Stimulated activated CD4-positive, alpha-beta T cell treated with anti-CD3 and anti-CD28 coated beads, Interleukin-15, amount 100 ng/mL, for 48 hours (primary cell): ENCODE data around the gene TMCC3.
"Not testable (repeated sequence)": the region's sequence is repeated elsewhere in the genome, so short reads cannot be mapped to it uniquely, and the experiment has no call there.

Experiments used
- DNase-seq, 2 donors: peaks; one replicate each; pipeline ENCODE4 v3.0.0-alpha.2; 2020; ENCODE audit warnings: low read depth in 2 of 2

Gene TMCC3

GRCh38 chr12:94566345-94566744 lies 84.0 kb downstream of the TMCC3 start:
- no peak for DNase-seq

- DNase-seq, result no peak
These were observed 84.7 kb downstream of the TMCC3 start for GRCh38 chr12:94565683-94566082.

GRCh38 chr12:94563286-94563685 lies 87.1 kb downstream of the TMCC3 start:
- no peak for DNase-seq

- DNase-seq, result no peak
These were observed 88.4 kb downstream of the TMCC3 start for GRCh38 chr12:94561943-94562411.

- peak; percentile 3 to 4 for DNase-seq
These were observed 89.7 kb downstream of the TMCC3 start for GRCh38 chr12:94560431-94561221.

GRCh38 chr12:94558612-94559011 lies 91.7 kb downstream of the TMCC3 start:
- no peak for DNase-seq

GRCh38 chr12:94557746-94558295 lies 92.5 kb downstream of the TMCC3 start:
- DNase-seq, result no peak

- DNase-seq, result no peak
These were observed 94.7 kb downstream of the TMCC3 start for GRCh38 chr12:94555687-94556086.

- DNase-seq, result no peak
These were observed 96.5 kb downstream of the TMCC3 start for GRCh38 chr12:94553875-94554274.

GRCh38 chr12:94553130-94553519 lies 97.2 kb downstream of the TMCC3 start:
- no peak for DNase-seq

- no peak for DNase-seq
These were observed 98.5 kb downstream of the TMCC3 start for GRCh38 chr12:94551810-94552209.

- DNase-seq, result no peak
These were observed 99.4 kb downstream of the TMCC3 start for GRCh38 chr12:94550964-94551363.

- DNase-seq, result not testable (repeated sequence)
These were observed 101.5 kb downstream of the TMCC3 start for GRCh38 chr12:94548833-94549232.

GRCh38 chr12:94545935-94546771 lies 104.2 kb downstream of the TMCC3 start:
- peak in 1 of 2 donors; percentile 4 for DNase-seq

GRCh38 chr12:94544355-94544754 lies 106.0 kb downstream of the TMCC3 start:
- DNase-seq, result no peak

GRCh38 chr12:94538318-94538717 lies 112.0 kb downstream of the TMCC3 start:
- no peak for DNase-seq

GRCh38 chr12:94536040-94536965 lies 114.1 kb downstream of the TMCC3 start:
- DNase-seq, result no peak

- no peak for DNase-seq
These were observed 114.8 kb downstream of the TMCC3 start for GRCh38 chr12:94535510-94535921.

- no peak for DNase-seq
These were observed 115.4 kb downstream of the TMCC3 start for GRCh38 chr12:94534774-94535509.

- no peak for DNase-seq
These were observed 116.1 kb downstream of the TMCC3 start for GRCh38 chr12:94534278-94534677.
